Measurements from ENCODE around the gene BABAM2.
"Not testable (repeated sequence)": the region's sequence is repeated elsewhere in the genome, so short reads cannot be mapped to it uniquely, and the experiment has no call there.

BABAM2 gene

DNA sequence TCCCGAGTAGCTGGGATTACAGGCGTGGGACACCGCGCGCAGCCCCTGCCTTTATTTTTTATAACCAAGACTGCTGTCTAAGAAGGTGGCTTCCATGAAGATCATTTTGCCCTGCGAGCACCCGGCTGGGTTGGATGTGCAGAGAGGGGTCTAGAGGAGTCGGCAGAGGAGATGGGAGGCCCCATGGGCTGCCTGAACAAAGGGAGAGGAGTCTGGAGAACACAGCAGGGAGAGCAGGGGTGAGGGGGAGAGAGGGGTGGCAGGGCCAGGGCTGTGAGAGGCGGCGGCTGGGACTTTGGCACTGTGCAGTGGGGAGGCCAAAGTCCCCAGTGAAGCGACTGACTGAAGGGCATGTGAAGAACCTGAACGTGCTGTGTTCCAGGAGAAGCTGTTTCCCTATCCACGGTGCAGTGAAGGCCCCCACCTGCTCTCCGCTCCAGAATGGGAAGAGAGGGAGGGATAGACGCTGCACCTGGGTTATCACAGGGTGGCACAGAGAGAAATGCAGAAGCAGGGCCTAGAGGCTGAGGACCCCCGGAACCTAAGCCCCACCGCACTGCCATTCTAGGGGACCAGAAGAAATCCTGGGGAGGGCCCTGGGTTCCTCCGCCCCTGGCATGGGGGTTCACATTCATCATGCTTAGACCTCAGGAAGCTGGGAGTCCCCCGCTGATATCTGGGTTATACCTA is 477.3 kb downstream of the BABAM2 start:
- DNase-seq: no peak

DNA sequence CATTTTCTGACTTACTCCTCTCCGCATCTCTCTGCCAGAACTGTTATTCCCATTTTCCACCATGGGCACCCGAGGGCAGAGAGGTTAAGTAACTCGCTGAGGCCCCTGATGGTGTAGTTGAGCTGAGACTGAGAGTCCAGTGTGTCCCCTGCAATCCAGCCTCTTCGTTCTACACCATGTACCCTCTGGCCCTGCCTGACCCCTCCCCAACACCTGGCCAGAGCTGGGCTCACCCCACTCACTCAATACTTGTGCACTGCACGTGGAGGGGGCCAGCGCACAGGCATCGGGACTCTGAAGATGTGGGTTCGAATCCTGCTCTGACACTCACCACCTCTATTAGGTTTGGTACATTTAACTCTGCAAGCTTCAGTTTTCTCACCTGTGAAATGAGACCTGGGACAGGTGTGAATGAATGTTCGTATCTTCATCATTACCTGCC is 477.8 kb downstream of the BABAM2 start:
- DNase-seq: no peak

DNA sequence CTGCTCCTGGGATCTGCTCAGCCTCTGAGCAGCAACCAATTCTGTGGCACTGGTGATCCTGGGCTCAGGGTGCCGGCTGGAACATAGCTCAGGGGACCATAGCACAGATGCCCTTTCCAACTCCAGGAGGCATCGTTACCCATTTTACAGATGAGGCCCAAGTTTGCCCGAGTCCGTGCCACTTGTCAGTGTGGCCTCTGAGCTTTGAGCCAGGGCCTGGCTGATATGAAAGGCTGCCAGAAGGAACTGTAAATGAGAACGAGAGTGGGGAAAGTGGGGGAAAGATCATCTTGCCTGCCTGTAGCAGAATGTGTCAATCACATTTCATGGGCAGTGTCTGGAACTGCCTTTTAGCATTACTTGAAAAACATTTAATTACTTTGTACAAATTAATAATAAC is 478.8 kb downstream of the BABAM2 start:
- no peak for DNase-seq

DNA sequence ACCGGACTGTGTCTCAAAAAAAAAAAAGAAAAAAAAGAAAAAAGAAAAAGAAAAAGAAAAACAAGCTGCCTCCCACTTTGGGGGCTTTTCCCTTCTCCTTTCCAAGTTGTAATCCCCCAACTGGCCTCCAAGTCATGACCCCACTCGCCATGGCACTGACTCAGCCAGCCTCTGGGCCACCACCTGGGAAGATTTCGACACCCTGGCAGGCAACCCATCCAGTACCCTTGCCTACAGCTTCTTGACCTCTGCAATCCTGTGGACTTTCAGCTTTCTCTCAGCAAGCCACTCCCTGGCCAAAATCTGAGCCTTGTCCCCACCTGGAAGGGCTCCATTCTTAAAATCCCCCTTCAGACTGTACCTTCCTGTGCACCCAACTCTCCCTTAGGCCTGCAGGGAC is 479.8 kb downstream of the BABAM2 start:
- DNase-seq: no peak

DNA sequence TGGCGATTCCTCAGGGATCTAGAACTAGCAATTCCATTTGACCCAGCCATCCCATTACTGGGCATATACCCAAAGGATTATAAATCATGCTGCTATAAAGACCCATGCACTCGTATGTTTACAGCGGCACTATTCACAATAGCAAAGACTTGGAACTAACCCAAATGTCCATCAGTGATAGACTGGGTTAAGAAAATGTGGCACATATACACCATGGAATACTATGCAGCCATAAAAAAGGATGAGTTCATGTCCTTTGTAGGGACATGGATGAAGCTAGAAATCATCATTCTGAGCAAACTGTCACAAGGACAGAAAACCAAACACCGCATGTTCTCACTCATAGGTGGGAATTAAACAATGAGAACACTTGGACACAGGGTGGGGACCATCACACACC is 481.2 kb downstream of the BABAM2 start:
- not testable (repeated sequence) for DNase-seq

DNA sequence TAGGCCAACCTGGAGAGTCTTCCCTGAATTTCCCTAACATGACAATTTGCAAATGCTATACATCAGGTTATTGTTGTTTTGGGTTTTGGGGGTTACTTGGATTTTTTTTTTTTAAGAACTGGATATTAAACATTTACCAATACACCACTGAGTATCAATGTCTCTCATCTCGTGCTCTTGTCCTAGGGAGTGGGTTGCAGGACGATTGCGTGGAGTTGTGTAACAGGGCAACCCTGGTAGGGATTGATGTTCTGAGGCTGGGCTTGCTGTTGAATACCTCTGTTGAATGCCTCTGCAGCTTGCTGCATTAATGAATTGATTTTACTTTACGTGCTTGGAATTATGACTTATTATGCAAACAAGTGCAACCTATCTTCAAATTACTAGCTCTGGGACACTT is 483.3 kb downstream of the BABAM2 start:
- DNase-seq: no peak

DNA sequence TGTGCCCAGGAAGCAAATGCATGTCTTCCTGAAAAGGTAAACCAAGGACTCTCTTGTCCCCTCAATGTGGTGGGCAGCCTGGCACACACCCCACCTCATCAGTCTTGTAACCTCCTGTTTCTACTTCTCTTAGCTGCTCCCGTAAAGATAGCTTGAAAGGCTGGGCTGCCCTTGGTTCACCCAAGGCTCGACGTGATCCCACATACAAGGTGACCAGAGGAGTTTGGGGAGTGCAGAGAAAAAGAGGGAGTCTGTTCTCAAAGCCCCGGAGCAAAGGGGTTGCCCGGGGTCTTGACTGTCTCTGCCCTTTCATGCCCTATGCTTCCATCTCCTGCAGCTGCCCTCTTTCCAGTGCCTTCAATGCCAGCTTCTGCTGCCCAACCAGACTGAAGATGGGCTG is 483.8 kb downstream of the BABAM2 start:
- no peak for DNase-seq

DNA sequence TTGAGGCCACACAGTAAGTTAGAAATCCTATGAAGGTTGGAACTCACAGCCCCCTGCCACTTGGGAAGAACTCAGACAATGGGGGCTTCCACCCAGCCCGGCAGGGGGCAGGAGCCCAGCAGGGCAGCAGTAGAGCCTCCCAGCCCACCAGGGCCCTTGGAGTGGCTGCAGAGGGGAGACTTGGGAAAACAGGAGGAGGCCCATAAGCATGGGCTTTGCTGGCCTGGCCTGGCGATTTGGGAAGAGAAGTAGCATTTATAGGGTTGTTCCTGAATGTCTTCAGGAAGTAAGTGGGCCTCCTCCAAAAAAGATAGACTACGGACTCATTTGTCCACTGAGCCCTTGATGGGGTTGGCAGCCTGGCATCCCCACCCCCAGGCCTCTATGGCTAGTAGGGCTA is 484.7 kb downstream of the BABAM2 start:
- DNase-seq: no peak

DNA sequence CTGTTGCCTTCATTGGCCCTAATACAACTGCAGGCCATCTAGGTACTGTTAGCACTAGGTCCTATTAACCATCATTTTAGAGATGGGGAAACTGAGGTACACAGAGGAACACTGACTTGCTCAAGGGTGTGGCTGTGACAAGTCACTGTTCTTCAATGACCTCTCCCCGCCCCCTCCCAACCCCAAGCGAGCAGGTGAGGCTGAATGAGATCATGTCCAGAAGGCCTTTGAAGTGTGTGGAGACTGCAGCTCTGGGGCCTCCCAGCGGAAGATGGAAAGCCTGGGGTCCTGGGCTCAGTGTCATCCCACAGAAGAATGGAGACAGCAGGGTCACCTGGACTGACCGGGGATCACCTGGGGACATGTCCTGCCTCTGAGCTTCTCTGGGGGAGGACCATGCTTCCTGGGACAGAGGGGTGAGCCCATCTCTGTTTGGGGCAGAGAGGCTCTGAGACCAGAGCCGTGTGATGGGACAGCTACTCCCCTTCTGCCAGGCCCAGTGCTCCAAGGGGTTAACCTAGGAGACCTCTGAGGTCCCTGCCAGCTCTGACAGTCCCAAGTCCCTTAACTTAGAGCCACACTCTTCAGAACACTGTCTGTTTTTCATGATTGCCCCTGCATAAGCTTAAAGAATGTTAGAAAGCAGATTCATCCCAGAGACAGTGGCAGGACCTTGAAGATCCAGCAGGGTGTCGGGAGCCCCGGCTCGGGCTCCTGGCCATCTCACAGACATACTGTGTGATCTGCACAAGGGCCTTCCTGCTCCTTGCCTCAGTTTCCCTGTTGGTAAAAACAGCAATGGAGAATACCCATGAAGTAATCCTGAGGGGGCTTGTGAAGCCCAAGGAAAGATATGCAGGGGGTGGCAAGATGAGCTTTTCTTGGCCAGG is 485.5 kb downstream of the BABAM2 start:
- no peak for DNase-seq

DNA sequence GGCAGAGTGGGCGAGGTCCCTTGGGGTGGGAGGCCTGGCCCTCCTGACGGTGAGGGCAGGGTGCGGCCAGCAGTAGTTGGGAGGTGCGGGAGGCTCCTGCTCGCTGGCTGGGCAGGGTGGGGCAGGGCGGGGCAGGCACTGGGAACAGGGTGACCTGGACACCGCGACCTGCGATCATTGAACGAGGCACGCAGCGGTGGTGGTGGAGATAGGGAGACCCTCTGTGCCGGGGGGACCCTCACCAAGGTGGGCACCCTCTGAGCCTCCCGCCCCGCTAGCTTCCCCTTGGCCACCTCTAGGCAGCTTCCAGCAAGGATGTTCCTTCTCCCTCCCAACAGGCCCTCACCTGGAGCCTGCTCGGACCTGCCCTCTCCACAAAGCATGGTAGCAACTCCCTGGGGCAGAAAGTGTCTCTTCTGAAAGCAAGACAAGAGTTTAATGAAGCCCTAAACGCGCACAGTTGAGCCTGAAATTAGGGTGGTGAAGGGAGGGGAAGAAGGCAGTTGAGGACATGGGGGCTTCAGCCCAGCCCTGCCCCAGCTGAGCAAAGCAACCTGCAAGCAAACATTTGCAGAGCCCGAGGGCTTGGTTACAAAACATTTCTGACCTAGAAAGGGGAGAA is 486.8 kb downstream of the BABAM2 start:
- DNase-seq: no peak

DNA sequence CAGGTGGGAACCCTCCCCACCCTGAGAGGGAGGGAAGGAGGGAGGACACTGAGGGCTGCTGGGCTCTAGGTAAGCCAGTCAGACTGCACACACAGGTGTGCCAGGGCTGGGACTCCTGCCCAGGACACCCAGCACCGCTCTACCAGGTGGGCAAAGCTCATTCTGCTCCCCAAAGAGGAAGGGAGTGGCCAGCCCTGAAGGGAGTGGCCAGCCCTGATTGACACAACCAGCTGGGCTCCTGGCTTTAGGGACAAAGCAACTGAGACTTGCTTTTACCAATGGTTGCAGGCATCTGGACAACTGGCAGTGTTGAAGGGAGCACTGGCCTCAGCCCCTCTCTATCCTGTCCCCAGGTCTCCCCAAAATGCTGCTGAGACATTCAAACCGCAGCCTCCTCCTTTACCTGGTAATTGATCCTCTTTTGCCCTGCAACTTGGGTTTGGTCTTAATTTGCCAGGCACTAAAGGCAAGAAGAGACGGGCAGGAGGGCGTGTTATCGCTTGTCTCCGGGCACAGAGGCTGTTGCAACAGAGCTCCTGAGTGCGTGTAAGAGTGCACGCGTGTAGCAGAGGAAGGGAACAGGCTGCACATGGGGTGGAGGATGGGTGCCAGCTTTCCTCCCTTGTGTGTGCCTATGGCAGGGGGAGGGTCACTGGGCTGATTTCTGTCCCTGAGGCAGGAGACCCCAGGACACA is 487.6 kb downstream of the BABAM2 start:
- DNase-seq: no peak

DNA sequence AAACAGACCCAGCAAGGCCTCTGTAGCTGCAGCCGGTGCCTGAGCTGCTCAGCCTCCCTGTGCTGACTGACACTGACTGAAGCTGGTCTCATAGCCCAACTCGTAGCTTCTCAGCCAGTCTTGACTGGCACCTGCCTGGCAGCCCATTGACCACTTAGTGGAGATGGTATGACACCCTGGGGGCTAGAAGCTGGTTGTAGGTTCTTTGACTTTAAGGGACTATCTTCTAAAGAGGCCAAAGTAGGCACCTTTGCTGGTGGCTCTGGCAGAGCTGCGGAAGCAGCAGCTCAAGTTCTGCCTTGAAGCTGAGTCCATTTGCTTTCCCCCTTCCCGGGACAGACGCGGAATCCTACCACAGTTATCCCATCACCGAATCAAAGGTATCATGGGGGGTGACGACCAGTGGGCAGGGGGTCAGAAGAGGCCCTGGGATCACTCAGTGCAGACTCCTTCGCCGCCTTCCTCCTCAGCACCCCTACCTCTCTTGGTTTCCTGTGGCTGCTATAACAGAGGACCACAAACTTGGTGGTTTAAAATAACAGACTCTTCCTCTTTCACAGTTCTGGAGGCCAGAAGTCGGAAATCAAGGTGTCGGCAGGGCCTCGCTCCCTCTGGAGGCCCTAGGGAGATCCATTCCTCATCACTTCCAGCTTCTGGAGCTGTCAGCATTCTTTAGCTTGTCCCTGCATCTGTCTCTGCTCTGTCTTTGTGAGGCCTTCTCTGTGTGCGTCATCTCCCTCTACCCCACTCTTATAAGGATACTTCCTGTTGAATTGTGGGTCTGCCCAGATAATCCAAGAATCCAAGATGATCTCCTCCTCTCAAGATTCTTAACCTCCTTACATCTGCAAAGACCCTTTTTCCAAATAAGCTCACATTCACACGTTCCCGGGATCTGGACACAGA is 488.4 kb downstream of the BABAM2 start:
- no peak for DNase-seq

DNA sequence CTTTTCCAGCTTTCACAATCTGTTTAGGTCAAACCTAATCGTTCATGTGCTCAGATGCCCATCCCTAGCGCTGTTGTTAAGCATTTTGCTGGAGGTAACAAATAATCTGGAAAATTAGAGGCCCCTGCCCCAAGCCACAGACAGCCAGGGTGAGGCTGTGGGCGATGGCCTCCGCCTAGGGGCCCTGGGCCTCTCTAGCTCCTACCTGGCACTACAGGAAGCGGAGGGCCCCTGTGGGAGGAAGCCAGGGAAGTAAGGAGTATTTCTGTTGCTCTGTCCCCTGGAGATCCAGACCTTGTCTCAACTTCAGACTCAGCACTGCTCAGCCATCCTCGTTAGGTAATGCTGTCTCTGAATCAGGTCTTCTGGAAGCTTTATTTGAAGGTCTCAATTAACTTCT is 489.7 kb downstream of the BABAM2 start:
- no peak for DNase-seq

DNA sequence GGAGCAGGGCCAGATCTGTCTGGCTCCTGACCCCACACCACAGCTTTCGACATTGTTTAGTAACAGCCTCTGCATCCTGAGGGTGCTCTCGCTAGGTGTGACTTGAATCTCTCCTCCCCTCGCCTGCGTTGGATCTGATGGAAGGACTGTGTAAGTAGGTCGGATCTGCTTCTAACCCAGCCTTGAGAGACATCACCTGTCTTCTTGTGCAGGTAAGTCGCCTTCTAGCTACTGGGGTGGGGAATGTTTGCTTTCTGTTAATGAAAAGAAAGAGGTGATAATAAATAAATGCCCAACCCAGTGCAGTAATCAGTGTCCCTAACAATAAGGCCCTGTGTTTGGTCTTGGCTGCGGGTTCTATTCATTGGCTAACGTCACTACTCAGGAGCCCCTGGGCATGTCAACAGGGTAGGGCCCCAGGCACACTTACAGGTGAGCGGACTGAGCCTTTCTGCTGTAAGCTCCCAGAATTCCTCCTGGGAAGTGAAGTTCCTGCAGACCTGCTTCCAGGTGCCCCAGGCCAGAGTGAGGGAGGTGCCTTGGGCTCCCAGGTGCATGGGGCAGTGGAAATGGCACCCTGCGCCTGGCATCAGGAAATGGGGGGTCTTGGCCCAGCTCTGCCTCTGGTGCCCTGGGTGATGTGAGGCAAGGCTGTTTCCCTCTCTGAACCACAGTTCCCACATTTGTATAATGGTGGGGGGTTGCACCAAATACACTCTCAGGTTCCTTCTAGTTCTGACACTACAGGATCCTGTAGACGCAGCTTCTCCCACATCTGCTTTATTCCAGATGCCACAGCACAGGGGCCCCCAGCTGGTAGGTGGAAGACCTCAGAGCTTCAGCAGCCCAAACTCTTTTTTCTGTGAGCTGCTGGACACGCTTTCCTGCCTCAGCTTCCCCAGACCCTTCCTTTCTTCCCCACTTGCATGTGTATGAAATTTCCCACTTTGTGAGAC is 491.0 kb downstream of the BABAM2 start:
- no peak for DNase-seq

DNA sequence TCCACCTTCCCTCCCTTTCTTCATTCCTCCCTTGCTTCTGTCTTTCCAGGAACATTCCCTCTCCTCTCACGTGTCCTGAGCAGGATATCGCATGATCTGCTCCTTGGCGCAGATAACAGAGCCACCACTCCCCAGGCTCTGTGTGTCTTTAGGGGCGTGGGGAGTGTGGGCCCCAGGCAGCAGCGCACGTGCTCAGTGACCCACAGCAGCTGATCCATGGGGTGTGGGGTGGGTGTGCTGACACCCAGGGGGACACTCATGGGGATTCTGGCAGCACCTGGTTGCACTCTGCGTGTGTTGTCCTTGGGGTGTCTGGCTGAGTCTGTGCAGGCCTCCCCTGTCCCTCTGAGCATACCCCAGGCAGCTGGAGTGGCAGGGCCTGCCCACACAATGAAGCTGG is 492.2 kb downstream of the BABAM2 start:
- DNase-seq: no peak

DNA sequence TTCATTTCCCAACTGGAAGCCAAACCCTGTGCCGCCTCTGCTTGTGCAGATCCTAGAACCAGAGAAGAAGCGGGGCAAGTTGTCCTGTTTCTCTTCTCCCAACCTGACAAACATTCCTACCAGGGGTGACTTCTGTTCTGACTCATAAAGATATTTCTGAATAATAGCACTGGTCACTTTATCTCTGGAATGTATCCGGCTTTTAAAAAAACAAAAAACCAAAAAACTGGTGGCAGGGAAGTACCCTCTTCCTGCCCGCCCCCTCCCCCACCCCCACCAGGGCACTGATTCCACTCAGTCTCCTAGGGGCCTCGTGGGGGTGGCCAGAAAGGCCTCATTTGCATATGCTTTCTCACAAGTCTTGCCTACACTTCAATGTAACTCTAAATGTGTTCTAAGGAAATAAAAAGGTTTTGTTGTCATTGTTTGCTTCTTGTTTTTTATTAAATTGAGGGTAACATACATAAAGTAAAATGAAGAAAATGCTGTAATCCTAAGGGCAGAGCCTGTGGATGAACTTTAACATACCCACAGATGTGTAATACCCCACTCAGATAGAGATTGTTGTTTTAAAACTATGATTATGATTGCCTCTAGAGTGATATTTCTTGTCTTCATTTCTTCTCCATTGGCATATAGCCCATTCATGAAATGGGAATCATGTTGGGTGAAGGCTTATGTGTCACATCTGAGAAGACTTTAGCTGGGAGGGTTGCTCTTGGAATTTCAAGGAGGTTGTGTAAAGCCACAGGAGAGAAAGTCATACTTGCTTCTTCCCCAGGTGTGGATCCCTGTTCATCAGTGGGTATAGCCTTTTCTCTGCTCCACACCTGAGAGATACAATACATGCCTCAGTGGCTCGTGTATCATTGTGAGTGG is 496.8 kb downstream of the BABAM2 start:
- DNase-seq: no peak

Data from stimulated activated CD4-positive, alpha-beta T cell treated with anti-CD3 and anti-CD28 coated beads, Interleukin-2, amount 100 ng/mL, for 24 hours (primary cell).